Stimulated activated CD4-positive, alpha-beta T cell treated with anti-CD3 and anti-CD28 coated beads, TNF-alpha, amount 100 ng/mL, for 4 hours (primary cell): ENCODE data around the gene DNAJC5.

Experiments used
- DNase-seq, 3 experiments: peaks; one replicate each; pipeline ENCODE4 v3.0.0-alpha.2; 2020; ENCODE audit warnings: low read depth in 3 of 3

The DNAJC5 gene

GRCh38 chr20:63884506-63885263 is 10.2 kb upstream of the DNAJC5 start:
- DNase-seq: no peak

- no peak for DNase-seq
Observed at GRCh38 chr20:63885264-63886053, 9.5 kb upstream of the DNAJC5 start.

GRCh38 chr20:63886054-63886419 is 8.9 kb upstream of the DNAJC5 start:
- no peak for DNase-seq

- DNase-seq: no peak
Observed at GRCh38 chr20:63886921-63887320, 8.0 kb upstream of the DNAJC5 start.

- DNase-seq: no peak
Observed at GRCh38 chr20:63889241-63890200, 5.4 kb upstream of the DNAJC5 start.

- no peak for DNase-seq
Observed at GRCh38 chr20:63890201-63890576, 4.7 kb upstream of the DNAJC5 start.

GRCh38 chr20:63890616-63891015 is 4.3 kb upstream of the DNAJC5 start:
- no peak for DNase-seq

GRCh38 chr20:63891061-63892002 is 3.6 kb upstream of the DNAJC5 start:
- no peak for DNase-seq

GRCh38 chr20:63892402-63892801 is 2.5 kb upstream of the DNAJC5 start:
- no peak for DNase-seq

GRCh38 chr20:63893999-63894357 is 948 bp upstream of the DNAJC5 start:
- no peak for DNase-seq

- DNase-seq: no peak
Observed at GRCh38 chr20:63895202-63895951, 451 bp downstream of the DNAJC5 start.

- no peak for DNase-seq
Observed at GRCh38 chr20:63895952-63896263, 982 bp downstream of the DNAJC5 start.

- DNase-seq: no peak
Observed at GRCh38 chr20:63896264-63897105, 1.6 kb downstream of the DNAJC5 start.

- DNase-seq: no peak
Observed at GRCh38 chr20:63897978-63898561, 3.1 kb downstream of the DNAJC5 start.

- DNase-seq: no peak
Observed at GRCh38 chr20:63898882-63899558, 4.1 kb downstream of the DNAJC5 start.

- DNase-seq: no peak
Observed at GRCh38 chr20:63900413-63900812, 5.5 kb downstream of the DNAJC5 start.

- DNase-seq: no peak
Observed at GRCh38 chr20:63903796-63904561, 9.1 kb downstream of the DNAJC5 start.
